NB4 (cell line): ENCODE results near the gene NR6A1.

Experiments
- DNase-seq: peaks from one replicate; pipeline ENCODE4 v3.0.0; 2010; ENCODE audit warnings: low read depth
- H3K4me3 ChIP-seq: one replicate; pipeline ENCODE4 v1.5.1; 2011; ENCODE audit warnings: mild to moderate bottlenecking, low read depth, low read length, moderate library complexity
- CTCF ChIP-seq: IDR thresholded peaks from one replicate; pipeline ENCODE4 v1.5.1; 2012; ENCODE audit warnings: low read depth, low read length
- MAX ChIP-seq: IDR thresholded peaks from 2 replicates; pipeline ENCODE4 v1.6.1; 2011; ENCODE audit warnings: low read depth, low read length
- MYC ChIP-seq: IDR thresholded peaks from 2 replicates; pipeline ENCODE4 v1.6.1; 2011; ENCODE audit warnings: low read depth, low read length
- POLR2A ChIP-seq: IDR thresholded peaks from 2 replicates; pipeline ENCODE4 v1.6.1; 2011; ENCODE audit warnings: mild to moderate bottlenecking; ENCODE audit not compliant: insufficient read length; ENCODE audit errors: extremely low read depth

NR6A1 gene

GRCh38 chr9:124467410-124468060 lies 303.6 kb downstream of the NR6A1 start:
- no peak overlapping the region for H3K4me3 ChIP-seq
- TF ChIP-seq CTCF (no peak), MAX (no peak), MYC (no peak), POLR2A (no peak)
- DNase-seq: no peak
